PFSK-1 (cell line): ENCODE results near the gene CCL25.

ENCODE experiments used
- FOXP2 ChIP-seq: optimal IDR thresholded peaks from 2 replicates; pipeline ENCODE3; 2011; ENCODE audit warnings: borderline replicate concordance, control low read depth, inconsistent platforms; ENCODE audit not compliant: insufficient read depth; ENCODE audit errors: extremely low read length, extremely low read depth
- POLR2AphosphoS5 ChIP-seq: IDR thresholded peaks from 2 replicates; pipeline ENCODE4 v1.6.1; 2012; ENCODE audit warnings: low read depth, mild to moderate bottlenecking, control low read depth, low read length, moderate library complexity
- REST ChIP-seq, 2 experiments: IDR thresholded peaks; 2 replicates each; pipeline versions ENCODE4 v1.6.1 to v1.8.0; 2011 to 2012; ENCODE audit warnings: low read depth in 2 of 2, low read length in 2 of 2, control low read depth in 1 of 2, inconsistent platforms in 1 of 2, mild to moderate bottlenecking in 1 of 2, moderate library complexity in 1 of 2; ENCODE audit not compliant: insufficient read depth in 1 of 2
- SIN3A ChIP-seq: IDR thresholded peaks from 2 replicates; pipeline ENCODE4 v1.6.1; 2012; ENCODE audit warnings: mild to moderate bottlenecking, low read length, moderate library complexity, borderline replicate concordance; ENCODE audit not compliant: insufficient read depth
- TAF1 ChIP-seq: IDR thresholded peaks from 2 replicates; pipeline ENCODE4 v1.6.1; 2012; ENCODE audit warnings: low read length, control low read depth, borderline replicate concordance; ENCODE audit not compliant: insufficient read depth

CCL25 gene

GRCh38 chr19:8090950-8091349, 38.4 kb downstream of the CCL25 start:
- TF ChIP-seq FOXP2 = no peak

GRCh38 chr19:8093740-8094139, 41.2 kb downstream of the CCL25 start:
- TF ChIP-seq SIN3A = no peak

- TF ChIP-seq POLR2AphosphoS5 (no peak), REST (IDR thresholded peaks at IDR 0.05; ENCODE audit: insufficient read depth in 1 of 2, low read depth in 2 of 2, low read length in 2 of 2) (no peak), TAF1 (no peak), FOXP2 (no peak), SIN3A (no peak)
Measured at GRCh38 chr19:8094336-8094735, 41.8 kb downstream of the CCL25 start.

GRCh38 chr19:8095354-8095886, 42.9 kb downstream of the CCL25 start:
- TF ChIP-seq FOXP2 (no peak), POLR2AphosphoS5 (no peak), REST (IDR thresholded peaks at IDR 0.05; ENCODE audit: insufficient read depth in 1 of 2, low read depth in 2 of 2, low read length in 2 of 2) (no peak), TAF1 (no peak)

- no peak for TF ChIP-seq TAF1
- no peak for TF ChIP-seq FOXP2
- TF ChIP-seq SIN3A = no peak
- no peak for TF ChIP-seq POLR2AphosphoS5
- TF ChIP-seq REST (IDR thresholded peaks at IDR 0.05; ENCODE audit: insufficient read depth in 1 of 2, low read depth in 2 of 2, low read length in 2 of 2) = no peak
Measured at GRCh38 chr19:8096071-8096470, 43.5 kb downstream of the CCL25 start.

- no peak for TF ChIP-seq TAF1
Measured at GRCh38 chr19:8097198-8097597, 44.6 kb downstream of the CCL25 start.
